HG02840 (cell line): ENCODE measurements around the gene CTR9.

ENCODE experiments used
- ATAC-seq: cut with Tn5 transposase; IDR thresholded peaks from one replicate; pipeline ENCODE4 v1.9.1; 2021; ENCODE audit warnings: mild to moderate bottlenecking, moderate library complexity, moderate number of reproducible peaks; ENCODE audit not compliant: unreplicated experiment, low FRiP score

CTR9 gene

DNA sequence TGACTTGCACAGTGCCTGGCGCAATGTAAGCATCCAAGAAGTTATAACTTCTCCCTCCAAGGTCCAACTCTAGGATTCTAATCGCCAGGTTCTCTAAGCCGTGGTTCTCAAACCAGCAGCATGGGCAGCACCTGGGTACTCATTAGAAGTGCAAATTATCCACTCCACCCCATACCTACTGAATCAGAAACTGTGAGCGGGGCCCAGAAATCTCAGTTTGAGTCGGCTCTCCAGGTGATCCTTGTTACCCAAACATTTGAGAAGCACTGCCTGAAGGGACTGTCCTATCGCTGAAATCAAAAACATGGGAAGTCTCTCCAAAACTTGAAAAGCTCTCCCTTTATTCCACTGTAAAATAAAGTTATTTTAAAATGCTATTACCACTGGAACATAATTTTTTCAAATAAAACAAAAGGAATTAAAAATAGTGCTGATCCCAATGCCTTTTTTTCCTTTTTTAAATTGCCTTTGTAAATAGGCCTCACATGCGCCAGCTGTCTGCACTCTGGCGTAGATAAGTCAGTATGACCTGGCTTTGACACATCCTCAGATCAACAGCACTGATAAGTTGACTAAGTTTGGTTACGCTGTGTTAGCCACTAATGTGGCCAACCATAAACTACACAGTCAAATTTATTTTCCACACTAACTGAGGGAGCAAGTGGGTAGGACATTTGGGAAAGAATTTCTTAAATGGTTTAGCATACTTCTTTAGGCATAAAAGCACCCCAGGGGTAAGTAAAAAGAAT is 8.4 kb upstream of the CTR9 start:
- no peak for ATAC-seq

DNA sequence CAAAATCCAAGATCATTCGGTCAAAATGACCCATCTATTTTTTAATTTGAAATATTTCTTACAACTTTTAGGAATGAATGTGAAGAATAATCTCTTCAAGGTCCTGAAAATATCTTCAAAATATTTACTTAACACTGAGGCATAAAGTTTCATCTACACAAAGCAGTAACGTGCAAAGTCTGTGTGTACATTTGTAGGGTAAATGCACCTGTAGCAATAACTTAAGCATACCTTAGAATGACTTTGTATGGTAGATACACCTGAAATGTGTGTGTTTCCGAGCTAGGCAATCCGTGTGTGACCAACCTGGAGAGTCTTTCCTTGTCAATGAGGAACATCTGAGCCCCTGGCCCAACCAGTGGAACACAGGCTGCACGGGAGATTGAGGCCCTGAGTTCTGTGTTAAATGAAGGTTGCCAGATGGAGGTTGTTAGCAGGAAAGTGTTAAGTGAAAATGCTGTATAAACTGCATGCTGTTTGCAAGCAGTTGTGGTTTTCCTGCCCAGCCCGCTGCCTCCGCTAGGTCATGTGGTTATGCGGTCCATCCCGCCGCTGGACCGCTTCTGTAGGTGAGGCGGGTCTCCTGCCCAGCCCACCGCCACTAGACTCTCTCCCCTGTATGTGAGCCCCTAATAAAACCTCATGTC is 7.6 kb upstream of the CTR9 start:
- ATAC-seq = no peak

DNA sequence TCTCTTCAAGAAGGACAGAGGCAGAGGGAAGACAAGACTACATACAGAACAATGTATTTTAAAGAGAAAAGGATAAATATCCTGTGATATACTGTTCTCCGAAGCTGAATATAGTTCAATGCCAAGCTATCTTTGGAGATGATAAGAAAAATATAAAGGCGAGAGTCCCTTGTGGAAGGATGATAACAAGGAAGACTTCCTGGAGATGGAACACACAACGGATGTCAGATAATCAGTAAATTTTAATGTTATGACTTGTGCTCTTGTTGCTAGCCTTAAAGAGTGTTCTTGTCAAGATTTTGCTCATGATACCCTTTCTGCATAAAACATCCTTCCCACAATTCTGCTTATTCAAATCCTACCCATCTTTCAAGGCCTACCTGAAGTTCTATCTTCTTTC is 6.8 kb upstream of the CTR9 start:
- ATAC-seq = no peak

DNA sequence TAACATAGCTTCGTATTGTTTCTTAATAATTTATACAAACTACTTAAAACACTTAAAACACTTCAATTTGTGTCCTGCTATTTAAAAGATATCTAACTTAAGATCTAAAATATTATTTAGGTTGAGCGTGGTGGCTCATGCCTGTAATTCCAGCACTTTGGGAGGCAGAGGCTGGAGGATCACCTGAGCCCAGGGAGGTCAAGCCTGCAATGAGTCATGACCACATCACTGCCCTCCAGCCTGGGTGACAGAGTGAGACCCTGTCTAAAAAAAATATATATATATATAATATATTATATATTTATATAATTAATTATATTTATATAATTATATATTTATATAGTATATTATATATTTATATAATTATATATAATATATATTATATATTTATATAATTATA is 4.2 kb upstream of the CTR9 start:
- ATAC-seq = no peak

DNA sequence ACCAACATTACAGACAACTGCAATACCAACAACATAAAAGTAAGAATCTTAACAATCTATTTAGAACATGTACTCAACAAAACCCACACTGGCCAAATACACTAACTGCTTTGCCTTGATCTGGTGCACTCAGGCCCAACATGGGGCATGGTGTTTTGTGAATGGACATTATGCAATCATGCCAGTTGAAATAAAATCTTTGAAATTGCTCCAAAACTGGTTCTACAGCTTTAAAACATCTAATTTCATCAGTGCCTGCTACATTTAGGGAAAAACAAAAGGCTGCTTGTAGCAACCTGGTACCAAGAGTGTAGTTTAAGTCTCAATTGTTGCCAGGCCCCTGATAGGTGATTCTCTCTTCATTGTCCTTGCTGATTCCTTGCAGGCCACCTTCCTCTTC is 3.3 kb upstream of the CTR9 start:
- no peak for ATAC-seq

DNA sequence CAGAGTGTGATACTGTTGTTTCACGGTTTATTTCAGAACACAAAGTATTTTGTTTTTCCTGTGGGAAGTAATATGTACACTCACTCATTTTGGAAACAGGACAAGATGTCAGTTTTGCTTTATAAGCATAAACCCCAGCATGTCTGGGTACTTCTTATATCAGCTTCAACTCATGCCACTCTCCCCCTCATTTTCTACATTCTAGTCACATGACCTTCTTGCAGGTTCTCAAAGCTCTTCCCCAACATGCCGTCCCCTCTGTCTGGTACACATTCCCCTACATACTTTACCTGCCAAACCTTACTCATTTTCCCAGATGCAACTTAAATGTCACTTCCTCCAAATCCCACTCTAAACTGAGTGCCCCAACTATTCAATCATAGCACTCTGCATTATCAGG is 1.6 kb upstream of the CTR9 start:
- no peak for ATAC-seq

DNA sequence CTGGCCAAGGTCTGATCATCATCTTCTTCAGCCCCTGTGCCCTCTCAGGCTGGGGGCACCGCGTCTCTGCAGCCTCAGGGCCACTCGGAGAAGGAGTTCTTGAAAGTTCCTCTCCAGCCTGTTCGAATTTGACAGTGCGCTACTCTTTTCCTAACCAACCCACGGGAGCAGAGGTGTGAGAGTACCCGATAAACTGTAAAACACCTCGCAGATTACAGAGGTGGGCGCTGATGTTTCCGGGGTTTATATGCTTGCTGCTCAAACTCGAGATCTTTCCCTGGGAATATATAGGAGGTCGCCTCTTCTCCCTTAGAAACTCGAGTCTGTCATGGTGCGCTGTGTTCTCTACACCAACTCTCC is 515 bp downstream of the CTR9 start:
- peak; percentile 15 for ATAC-seq

DNA sequence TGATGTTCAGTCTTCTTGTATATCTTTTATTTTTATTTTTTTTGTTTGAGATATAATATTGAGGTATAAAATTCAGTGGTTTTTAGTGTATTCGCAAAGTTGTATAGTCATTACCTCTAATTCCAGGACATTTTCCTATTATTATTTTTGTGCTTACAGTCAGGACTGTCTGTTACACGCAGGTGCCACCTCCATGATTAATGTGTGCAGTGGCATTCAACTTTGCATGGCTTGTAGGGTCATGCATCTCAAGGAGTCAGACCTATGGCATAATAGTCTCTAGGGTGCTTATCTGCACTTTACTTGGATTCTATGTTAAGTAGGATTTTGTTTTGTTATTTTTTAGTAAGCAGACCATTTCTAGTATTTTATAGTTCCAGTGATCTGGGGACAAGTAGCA is 1.0 kb downstream of the CTR9 start:
- no peak for ATAC-seq

DNA sequence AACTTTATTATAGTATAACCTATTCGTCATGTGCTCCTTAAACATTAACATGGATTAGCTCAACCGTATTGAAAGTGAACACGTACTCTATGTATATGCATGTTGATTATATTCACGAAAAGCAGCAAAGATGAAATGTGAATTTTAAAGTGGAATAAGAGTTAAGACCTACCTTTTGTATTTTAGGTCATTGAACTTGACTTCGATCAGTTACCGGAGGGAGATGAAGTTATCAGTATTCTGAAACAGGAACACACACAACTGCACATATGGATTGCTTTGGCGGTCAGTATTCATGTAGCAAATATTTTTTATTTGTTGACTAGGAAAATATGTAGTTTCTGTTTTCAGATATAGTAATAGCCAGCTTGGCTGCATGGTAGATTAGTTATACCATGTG is 1.4 kb downstream of the CTR9 start:
- ATAC-seq = no peak

DNA sequence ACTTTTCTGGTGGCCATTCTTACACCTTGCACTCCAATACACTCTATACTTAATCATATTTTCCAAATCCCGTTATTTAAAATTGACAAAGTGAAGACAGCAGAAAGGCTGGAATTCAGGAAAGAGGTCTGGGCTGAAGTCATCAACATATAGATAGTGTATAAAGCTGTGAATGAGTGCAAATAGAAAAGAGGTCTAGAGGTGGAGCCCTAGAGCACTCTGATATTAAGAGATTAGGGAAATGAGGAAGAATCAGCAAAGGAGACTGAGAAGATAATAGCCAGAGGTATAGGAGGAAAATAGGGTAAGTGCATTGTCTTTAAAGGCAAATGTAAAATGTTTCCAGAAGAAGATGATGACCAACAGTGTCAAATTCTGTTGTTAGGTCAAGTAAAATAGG is 7.9 kb downstream of the CTR9 start:
- ATAC-seq = no peak

DNA sequence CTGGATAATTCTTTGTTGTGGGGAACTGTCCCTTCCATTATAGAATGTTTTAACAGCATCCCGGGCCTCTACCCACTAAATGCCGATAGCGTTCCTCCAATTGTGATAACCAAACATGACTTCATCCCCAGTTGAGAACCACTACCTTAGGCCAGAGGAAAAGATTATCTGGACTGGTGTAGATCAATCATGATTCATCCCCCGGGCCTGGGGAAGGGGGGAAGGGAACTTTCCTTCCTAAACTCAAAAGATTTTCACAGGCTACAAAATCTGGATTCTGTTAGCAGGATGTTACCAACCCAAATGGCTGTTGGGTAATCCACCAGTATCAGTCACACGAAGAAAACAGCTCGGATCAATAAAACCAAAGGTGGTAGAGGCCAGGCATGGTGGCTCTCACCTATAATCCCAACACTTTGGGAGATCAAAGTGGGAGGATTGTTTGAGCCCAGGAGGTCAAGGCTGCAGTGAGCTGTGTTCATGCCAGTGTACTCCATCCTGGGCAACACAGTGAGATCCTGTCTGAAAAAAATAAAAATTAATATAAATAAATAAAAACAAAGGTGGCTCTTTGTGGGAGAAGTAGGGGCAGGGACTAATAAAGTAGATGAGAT is 10.1 kb downstream of the CTR9 start:
- ATAC-seq = no peak

DNA sequence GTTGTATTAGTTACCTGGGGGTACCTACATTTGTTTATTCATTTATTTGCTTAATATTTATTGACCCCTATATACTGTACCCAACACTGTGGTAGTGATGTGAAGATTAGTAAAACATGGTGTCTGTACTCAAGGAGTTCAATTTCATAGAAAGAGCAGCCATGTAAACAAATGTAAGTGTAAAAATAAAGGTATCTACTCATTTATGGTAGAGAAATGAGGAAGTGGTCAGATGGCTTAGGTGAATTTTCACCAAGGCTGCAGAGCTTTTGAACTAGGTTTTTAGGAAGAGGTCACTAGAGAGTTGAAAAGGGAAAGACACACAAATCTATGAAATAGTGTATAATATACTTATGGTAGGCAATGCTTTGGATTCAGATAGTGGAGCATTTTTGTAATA is 11.1 kb downstream of the CTR9 start:
- peak; percentile 82 for ATAC-seq

DNA sequence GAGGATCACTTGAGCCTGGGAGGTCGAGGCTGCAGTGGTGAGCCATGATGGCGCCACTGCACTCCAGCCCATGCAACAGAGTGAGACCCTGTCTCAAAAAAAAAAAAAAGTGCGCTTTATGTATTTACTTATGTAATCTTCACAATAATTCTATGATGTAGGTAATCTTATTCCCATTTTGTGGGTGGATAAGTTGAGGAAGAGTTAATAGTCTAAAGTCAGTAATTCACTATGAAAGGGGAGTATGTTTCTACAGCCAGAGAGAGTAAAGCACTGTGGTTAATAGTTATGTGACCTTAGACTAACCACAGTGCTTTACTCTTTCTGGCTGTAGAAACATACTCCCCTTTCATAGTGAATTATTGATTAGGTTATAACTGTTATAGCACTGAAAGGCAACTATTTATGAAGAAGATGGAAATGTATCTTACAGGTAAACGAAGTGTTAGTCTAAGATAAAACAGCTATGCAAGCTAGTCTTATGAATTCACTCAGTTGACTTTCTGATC is 11.9 kb downstream of the CTR9 start:
- no peak for ATAC-seq

DNA sequence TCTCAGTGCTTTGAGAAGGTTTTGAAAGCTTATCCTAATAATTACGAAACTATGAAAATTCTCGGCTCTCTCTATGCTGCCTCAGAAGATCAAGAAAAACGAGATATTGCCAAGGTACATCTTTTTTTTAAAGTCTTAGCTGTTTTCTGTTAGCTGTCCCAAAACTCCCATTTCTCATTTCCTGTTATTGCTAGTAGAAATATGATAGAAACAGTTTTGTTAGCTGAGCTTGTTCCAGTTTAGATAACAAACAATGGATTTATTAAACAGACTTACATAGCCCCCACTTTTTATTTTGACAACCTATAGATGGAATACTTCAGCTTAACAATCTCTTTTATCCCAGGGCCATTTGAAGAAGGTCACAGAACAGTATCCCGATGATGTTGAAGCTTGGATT is 12.7 kb downstream of the CTR9 start:
- no peak for ATAC-seq

DNA sequence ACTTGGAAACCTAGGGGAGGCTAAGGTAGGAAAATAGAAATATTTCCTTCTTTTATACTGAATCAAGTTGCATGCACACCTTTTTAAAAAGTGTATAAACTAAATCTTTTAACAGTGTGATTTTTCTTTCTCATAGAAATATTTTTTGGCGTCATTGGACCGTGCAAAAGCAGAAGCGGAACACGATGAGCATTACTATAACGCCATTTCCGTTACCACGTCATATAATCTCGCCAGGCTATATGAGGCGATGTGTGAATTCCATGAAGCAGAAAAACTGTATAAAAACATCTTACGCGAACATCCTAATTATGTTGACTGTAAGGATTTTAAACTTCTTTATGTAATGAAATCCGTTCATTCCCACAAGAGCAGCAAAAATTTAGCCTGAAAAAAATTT is 13.4 kb downstream of the CTR9 start:
- no peak for ATAC-seq

DNA sequence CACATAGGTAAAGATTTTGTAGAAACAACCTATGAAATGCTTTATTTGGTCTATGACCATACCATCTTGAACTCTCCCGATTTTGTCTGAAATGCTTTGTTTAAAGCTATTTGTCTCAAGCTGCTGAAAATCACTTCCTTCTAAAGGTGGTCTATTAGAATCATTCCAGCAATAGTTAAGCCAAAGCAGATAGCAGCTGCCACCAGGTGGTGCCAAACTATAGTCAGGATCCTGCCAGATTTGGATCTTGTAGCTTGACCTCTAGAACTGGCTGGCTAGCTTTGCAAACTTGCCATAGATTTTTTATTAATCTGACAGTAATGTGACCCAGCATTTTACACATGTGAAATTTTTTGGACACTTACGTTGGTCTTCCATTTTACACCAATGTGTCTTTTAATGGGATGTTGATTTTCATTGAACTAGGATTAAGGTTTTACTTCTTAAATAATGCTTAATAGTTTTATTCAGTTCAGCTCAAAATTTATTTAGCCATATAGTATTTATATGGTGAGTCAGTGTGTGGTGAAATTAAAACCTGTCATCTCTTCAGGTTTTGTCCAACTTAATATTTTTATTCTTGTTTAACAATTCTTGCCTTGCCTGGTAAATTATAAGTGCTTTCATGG is 19.7 kb downstream of the CTR9 start:
- no peak for ATAC-seq

DNA sequence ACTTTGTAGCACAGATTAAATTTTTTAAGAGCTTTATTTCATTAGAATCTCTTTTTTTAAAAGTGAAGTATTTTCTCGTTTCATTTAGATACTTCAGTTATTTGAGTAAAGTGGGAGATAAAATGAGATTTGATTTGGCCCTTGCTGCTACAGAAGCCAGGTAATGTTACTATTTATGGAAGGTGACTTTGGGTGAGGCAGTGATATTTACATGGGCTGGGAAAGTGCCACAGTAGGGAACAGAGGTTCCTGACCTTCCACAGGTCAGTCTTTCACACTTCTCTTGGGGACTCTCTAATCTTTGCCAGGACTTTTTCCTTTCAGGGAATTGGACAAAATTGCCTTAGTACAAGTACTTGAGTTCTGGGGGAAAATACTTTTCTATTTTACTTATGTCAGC is 20.4 kb downstream of the CTR9 start:
- ATAC-seq = no peak

DNA sequence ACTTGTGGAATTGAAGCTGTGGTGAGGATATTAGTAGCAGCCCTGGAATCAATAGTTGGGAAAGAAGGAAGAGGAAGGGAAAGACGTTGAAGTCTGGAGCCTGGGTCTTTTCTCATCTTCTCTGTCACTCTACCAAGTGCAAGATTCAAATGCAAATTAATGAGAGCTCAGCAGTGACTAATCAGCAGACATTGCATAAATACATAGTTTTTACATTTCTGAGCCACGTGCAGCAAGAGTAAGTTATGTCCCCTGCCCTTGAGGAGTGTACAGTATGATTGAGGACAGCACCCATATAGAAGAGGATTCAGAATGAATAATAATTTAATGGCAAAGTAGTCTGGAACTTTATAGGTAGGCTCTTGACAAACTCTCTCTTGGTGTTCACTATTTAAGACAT is 23.8 kb downstream of the CTR9 start:
- ATAC-seq = no peak

DNA sequence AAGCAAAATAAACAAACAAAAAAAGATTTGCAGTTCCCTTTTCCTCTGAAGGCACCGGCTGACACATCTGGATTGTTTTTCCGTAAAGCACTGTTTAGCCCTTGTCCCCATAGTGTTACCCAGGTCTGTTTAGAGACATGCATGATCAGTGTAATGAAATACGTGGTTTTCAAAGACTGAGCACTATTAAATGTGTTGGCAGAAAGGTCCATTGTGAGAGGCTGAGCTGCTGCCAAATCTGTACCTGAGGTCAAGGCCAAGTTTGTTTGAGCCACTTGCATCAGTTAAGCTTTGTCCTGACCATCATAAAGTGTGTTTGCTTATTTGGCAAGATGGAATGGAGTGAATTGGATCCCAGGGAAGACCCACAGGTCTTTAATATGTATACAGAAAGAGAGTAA is 26.3 kb downstream of the CTR9 start:
- ATAC-seq = no peak

DNA sequence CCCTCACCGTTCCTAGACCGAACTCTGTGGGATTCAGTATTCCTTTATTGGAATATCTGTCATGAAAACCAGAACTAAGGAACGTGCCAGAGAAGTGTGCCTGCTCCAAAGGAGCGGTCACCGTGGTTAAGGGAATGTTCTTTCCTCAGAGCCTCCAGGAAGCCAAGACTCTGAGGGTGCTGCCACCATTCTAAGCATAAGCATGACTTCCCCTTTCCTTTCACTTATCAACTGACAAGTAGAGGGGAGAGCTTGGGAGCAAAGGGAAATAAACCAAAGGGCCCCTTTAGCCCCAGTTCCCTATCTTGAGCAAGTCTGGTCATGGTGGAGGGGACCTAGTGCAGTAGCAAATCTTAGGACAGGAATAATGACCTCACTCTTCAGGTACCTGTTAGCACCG is 26.8 kb downstream of the CTR9 start:
- ATAC-seq = no peak

DNA sequence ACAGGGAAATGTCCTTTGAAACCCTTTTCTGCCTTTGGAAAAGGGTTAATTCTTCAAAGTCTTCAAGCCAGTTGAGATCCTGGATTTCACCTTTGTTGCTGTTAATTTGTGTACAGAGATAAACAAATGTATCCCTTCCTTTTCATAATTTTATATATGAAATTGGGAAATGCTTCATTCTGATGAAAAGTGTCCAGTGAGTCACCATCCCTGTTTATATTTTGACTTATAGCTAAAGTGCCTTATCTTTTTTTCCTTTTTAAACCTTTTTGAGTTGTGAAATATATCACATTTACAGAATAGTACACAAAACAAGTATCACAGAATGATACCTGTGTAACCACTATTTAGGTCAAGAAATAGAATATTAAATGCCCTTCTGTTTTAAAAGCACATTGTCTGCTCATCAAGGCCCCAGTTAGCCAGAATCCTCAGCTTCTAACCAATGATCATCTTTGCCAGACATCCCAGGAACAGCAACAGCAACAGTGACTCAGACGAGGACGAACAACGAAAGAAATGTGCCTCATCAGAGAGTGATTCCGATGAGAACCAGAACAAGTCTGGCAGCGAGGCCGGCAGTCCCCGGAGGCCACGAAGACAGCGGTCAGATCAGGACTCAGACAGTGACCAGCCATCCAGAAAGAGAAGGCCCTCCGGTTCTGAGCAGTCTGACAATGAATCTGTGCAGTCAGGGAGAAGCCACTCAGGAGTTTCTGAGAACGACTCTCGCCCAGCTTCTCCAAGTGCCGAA is 27.3 kb downstream of the CTR9 start:
- no peak for ATAC-seq
